Activated naive CD8-positive, alpha-beta T cell treated with anti-CD3 and anti-CD28 coated beads, Interleukin-2, amount 50 U/mL, for 24 hours (primary cell): Measurements from ENCODE around the gene SLC35A2.
A peak's percentile ranks its signal among the peaks of the same experiment; 100 is the strongest.

ENCODE experiments used
- ATAC-seq: fragments of 150-1000 bp; cut with Tn5 transposase; one replicate; pipeline ENCODE4 v1.10.0; 2021
- DNase-seq: peaks from one replicate; pipeline ENCODE4 v3.0.0; 2021
- H3K27ac Mint-ChIP-seq: one replicate; pipeline ENCODE4 v1.8.0; 2021; ENCODE audit warnings: mild to moderate bottlenecking, mixed read lengths
- H3K27me3 Mint-ChIP-seq: one replicate; pipeline ENCODE4 v1.8.0; 2021; ENCODE audit warnings: mixed read lengths
- H3K36me3 Mint-ChIP-seq: one replicate; pipeline ENCODE4 v1.8.0; 2021; ENCODE audit warnings: low read depth, mixed read lengths
- H3K4me1 Mint-ChIP-seq: one replicate; pipeline ENCODE4 v1.8.0; 2021; ENCODE audit warnings: mixed read lengths
- H3K4me3 Mint-ChIP-seq: one replicate; pipeline ENCODE4 v1.8.0; 2021; ENCODE audit warnings: mild to moderate bottlenecking, moderate library complexity, mixed read lengths
- H3K9me3 Mint-ChIP-seq: one replicate; pipeline ENCODE4 v1.8.0; 2021; ENCODE audit warnings: mixed read lengths

The SLC35A2 gene

DNA sequence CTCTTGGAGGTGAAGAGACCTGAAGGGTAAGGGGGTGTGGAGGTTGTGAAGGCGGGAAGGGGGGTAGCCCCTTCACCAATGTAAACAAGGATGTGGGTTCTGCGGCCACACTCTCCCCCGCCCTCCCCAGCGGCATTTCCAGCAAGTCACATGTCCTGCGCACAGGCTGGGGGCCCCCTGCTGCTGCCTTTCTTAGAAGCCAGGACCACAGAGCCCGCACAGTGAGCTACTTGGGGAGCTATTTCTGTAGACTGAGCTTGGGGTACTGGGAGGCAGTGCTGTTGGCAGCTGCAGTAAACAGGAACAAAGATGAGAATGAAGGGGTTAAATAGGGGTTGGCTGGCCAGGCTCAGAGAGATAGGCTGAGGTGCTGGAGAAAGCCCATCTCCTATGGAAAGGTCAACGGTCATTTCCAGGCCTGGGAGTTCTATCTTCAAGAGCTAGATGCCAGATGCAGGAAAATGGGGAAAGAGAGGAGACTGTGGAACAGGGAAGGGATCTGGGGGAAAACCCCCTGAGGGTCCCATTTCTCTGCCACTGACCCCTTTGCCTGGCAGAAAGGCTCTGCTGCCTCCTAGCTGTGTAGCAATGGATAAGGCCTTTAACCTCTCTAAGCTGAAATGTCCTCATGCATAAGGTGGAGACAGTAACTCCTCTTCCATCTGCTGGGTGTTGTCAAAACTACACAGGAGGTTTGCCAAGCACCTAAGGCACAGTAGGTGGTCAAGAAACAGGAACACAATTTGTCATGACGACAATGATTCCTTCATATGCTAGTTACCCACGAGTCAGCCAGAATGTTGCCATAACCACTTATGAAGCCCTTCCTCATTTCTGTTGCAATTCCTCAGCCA, 25.8 kb upstream of the SLC35A2 start:
- peaks cover 36% of the 10 kb centered on the region for H3K36me3 Mint-ChIP-seq
- peaks cover 89% of the 10 kb centered on the region for H3K4me1 Mint-ChIP-seq
- H3K27me3 Mint-ChIP-seq = no peaks in the 10 kb centered on the region
- no peaks in the 10 kb centered on the region for H3K9me3 Mint-ChIP-seq
- H3K4me3 Mint-ChIP-seq = peak overlapping the region; percentile 74
- peak overlapping the region; percentile 97 for H3K27ac Mint-ChIP-seq
- DNase-seq = peak; percentile 86
- peak; percentile 77 for ATAC-seq

DNA sequence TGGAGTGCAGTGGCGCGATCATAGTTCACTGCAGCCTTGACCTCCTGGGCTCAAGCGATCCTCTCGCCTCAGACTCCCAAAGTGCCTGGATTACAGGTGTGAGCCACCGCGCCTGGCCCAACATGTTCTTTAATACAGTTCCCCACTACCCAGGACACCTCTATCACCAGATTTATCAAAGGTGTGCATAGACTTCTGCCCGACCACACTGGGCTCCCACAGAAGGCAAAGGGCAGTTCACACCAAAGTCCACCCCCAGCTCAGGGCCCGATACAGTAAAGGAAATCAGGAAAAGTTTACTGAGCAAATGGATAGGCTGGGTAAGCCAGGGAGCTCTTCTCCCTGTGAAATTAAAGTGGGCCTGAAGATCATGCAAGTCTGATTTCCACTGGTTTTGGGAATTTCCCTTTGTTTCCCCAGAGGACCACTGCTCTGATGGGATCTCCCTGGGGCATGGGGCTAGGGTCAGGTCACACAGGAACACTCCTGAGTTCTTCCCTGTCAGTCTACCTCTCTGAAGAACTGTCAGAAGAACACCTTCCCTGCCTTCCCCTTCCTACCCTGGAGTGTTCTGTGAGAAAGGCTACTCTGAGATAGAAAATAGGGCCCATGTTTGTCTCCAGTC, 25.1 kb upstream of the SLC35A2 start:
- Mint-ChIP-seq H3K36me3 (peaks cover 33% of the 10 kb centered on the region), H3K27ac (peak overlapping the region; percentile 97), H3K9me3 (no peaks in the 10 kb centered on the region), H3K4me1 (peaks cover 81% of the 10 kb centered on the region), H3K27me3 (no peaks in the 10 kb centered on the region), H3K4me3 (peak overlapping the region; percentile 74)
- DNase-seq = no peak
- ATAC-seq = no peak

DNA sequence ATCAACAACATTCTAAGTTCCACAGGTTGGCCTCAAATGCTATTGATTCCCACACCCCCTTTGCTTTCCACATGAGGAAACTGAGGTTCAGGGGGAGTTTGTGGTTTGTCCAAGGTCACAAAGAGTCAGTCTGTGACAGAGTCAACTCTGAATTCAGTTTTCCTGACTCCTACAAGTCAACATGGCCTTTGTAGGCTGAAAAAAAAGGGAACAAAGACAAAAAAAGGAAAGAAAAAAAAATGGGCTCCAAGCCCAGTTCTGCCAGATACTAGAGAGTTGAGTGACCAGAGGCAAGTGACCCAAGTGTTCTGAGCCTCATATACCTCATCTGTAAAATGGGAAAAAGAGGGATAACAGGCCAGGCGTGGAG, 23.8 kb upstream of the SLC35A2 start:
- H3K9me3 Mint-ChIP-seq = no peaks in the 10 kb centered on the region
- H3K4me3 Mint-ChIP-seq = peak overlapping the region; percentile 48
- peaks cover 29% of the 10 kb centered on the region for H3K36me3 Mint-ChIP-seq
- H3K4me1 Mint-ChIP-seq = peaks cover 70% of the 10 kb centered on the region
- no peaks in the 10 kb centered on the region for H3K27me3 Mint-ChIP-seq
- no peak for ATAC-seq
- DNase-seq = no peak
- peak overlapping the region; percentile 97 for H3K27ac Mint-ChIP-seq

DNA sequence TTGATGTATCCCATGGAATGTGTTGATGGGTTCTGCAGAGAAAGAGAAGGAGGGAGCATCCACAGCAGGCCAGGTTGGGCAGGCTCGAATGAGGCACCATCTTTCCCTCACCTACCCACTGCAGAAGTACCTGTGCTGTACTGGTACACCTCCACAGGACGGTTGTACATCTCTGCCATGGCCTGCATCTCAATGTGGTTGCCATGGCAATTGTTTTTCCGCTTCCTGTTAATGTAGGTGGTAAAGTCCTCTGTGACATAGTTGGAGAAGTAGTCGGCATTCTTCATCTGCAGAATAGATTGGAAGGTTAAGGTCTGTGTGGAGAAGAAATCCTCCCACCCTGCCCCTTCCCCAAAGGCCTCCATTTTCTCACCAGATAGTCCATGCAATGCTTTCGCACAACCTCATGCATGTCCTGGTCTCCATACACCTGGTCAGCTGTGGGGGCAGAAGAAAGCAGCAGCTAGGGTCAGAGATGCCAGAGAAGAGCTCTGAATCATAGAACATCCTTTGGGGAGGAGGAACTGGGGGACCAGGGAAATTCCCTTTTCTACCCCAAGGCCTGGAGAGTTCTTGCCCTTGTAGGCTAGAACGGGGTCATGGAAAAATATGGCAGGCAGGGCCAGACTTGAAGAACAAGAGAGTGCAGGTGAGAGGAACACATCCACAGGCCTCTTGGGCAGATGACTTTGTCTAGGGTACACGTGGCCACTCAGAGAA, 23.3 kb upstream of the SLC35A2 start:
- no peak for DNase-seq
- Mint-ChIP-seq H3K27ac (peak overlapping the region; percentile 97), H3K36me3 (peaks cover 31% of the 10 kb centered on the region), H3K4me1 (peaks cover 65% of the 10 kb centered on the region), H3K4me3 (peak overlapping the region; percentile 48), H3K27me3 (no peaks in the 10 kb centered on the region), H3K9me3 (no peaks in the 10 kb centered on the region)
- peak; percentile 27 for ATAC-seq

DNA sequence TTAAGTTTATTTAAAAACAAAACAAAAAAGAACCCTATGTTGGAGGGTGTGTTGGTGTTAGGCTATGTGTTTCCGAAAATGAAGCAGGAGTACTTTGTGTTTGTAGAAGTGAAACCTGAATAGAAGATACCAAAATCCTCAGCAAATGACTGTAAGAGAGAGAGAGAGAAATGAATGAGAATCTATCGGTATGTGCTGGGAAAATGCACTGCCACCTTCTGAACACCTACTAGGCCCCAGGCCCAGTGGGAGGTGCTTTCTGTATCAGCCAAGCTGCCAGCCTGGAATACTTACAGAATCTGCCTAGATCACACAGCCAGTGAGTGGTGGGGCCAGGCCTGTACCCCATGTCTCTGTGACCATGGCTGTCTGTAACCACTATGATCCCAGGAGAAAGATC, 22.3 kb upstream of the SLC35A2 start:
- Mint-ChIP-seq H3K36me3 (peaks cover 32% of the 10 kb centered on the region), H3K4me1 (peaks cover 56% of the 10 kb centered on the region), H3K9me3 (no peaks in the 10 kb centered on the region), H3K4me3 (peak overlapping the region; percentile 35), H3K27me3 (no peaks in the 10 kb centered on the region), H3K27ac (peak overlapping the region; percentile 97)
- ATAC-seq (no peak), DNase-seq (no peak)

DNA sequence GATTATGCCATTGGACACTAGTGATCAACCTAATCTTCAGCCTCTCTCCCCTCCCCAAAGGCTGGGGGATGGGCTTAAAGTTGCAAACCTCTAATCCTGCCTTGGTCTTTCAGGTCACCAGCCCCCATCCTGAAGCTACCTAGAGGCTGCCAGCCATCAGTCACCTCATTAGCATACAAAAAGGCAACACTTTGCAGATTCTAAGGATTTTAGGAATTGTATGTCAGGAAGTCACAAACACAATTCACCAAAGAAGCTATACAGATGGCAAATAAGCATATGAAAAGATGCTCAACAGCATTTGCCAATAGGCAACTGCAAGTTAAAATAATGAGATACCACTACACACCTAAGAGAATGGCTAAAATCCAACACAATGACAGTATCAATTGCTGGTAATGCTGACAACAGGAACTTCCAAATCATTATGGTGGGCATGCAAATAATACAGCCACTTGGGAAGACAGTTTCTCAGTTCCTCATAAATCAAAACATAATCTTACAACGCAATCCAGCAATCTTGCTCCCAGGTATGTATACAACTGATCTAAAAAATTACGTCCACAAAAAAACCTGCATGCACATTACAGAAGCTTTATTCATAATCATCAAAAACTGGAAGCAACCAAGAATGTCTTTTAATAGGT, 16.4 kb upstream of the SLC35A2 start:
- H3K27ac Mint-ChIP-seq = no peak overlapping the region
- ATAC-seq = no peak
- H3K27me3 Mint-ChIP-seq = no peaks in the 10 kb centered on the region
- no peak for DNase-seq
- H3K4me3 Mint-ChIP-seq = no peak overlapping the region
- peaks cover 31% of the 10 kb centered on the region for H3K36me3 Mint-ChIP-seq
- H3K4me1 Mint-ChIP-seq = peaks cover 30% of the 10 kb centered on the region
- H3K9me3 Mint-ChIP-seq = no peaks in the 10 kb centered on the region

DNA sequence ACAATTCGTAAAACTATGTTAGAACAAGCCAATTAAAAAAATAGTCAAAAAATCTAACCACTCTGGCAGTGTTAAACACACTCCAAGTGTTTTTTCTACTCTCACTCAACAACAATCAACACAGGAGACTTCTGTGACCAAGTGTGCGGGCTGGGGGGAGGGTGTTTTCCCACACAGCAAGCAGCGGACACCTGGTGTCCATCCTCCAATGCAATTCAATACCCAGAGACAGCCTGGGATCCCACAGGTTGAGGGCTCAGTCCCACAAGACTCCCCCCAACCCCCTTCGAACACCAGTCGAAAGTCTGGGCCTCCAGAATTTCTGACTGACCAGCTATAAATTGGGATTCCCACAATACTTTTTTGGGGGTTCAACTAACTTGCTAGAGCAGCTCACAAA, 15.7 kb upstream of the SLC35A2 start:
- no peak overlapping the region for H3K4me3 Mint-ChIP-seq
- H3K36me3 Mint-ChIP-seq = peaks cover 30% of the 10 kb centered on the region
- no peak for DNase-seq
- no peak overlapping the region for H3K27ac Mint-ChIP-seq
- peaks cover 33% of the 10 kb centered on the region for H3K4me1 Mint-ChIP-seq
- no peak for ATAC-seq
- no peaks in the 10 kb centered on the region for H3K27me3 Mint-ChIP-seq
- H3K9me3 Mint-ChIP-seq = no peaks in the 10 kb centered on the region

DNA sequence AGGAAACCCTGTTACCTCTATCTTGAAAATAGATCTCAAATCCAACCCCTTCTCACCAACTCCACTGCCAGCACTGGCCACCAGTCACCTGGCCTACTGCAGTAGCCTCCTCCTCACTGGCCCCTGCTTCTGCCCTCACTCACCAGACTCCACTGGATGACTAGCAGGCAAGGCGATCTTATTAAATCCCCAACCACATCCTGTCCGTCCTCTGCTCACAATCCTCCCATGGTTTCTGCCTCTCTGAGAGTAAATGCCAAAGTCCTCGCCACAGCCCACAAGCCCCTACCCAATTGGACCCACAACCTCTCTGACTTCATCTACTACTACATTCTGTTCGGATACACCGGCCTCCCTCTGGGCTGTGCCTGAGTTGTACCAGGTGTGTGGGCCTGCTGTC, 12.8 kb upstream of the SLC35A2 start:
- Mint-ChIP-seq H3K27me3 (no peaks in the 10 kb centered on the region), H3K4me1 (peaks cover 58% of the 10 kb centered on the region), H3K27ac (peak overlapping the region; percentile 18), H3K9me3 (no peaks in the 10 kb centered on the region), H3K36me3 (peaks cover 36% of the 10 kb centered on the region), H3K4me3 (no peak overlapping the region)
- ATAC-seq (no peak), DNase-seq (no peak)

DNA sequence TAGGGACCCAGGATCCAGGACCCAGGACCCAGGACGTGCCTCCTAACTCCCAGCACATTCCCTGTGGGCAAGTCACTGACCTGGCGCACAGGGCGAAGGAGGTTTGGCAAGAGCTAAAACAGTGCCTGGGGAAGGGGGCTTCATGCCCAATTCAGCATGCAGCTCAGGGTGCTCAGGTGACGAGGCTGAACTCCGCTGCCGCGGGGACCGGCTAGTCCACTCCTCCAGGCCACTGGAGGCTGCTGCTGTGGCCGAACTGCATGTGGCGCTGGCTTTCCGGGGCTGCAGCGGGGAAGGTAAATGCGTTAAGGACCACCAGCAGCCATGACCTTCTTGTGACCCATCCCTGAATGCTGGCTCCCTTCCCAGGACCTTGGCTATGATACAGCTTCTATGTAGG, 12.3 kb upstream of the SLC35A2 start:
- no peaks in the 10 kb centered on the region for H3K9me3 Mint-ChIP-seq
- H3K4me1 Mint-ChIP-seq = peaks cover 59% of the 10 kb centered on the region
- H3K36me3 Mint-ChIP-seq = peaks cover 35% of the 10 kb centered on the region
- peak overlapping the region; percentile 18 for H3K27ac Mint-ChIP-seq
- no peak for DNase-seq
- no peak for ATAC-seq
- no peak overlapping the region for H3K4me3 Mint-ChIP-seq
- no peaks in the 10 kb centered on the region for H3K27me3 Mint-ChIP-seq

DNA sequence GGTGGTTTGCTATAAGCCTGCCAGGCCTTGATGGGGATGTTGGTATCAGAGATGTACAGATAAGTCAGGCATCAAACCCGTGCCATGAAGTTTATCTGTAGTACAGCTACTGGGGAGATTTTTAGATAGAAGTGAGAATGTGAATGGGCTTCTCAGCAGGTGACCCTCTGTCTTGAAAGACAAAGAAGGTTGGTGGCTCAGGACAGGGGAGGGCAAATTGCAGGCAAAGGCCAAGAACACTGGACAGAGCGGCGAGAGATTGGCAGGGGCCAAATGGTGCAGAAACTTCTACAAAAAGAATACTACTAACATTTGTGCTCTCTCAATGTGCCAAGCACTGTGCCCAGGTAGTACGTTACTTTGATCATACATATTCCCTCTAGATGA, 9.3 kb upstream of the SLC35A2 start:
- Mint-ChIP-seq H3K4me1 (peaks cover 57% of the 10 kb centered on the region), H3K4me3 (peak overlapping the region; percentile 96), H3K9me3 (no peaks in the 10 kb centered on the region), H3K27ac (peak overlapping the region; percentile 94), H3K36me3 (peaks cover 46% of the 10 kb centered on the region), H3K27me3 (no peaks in the 10 kb centered on the region)
- DNase-seq (no peak), ATAC-seq (no peak)

DNA sequence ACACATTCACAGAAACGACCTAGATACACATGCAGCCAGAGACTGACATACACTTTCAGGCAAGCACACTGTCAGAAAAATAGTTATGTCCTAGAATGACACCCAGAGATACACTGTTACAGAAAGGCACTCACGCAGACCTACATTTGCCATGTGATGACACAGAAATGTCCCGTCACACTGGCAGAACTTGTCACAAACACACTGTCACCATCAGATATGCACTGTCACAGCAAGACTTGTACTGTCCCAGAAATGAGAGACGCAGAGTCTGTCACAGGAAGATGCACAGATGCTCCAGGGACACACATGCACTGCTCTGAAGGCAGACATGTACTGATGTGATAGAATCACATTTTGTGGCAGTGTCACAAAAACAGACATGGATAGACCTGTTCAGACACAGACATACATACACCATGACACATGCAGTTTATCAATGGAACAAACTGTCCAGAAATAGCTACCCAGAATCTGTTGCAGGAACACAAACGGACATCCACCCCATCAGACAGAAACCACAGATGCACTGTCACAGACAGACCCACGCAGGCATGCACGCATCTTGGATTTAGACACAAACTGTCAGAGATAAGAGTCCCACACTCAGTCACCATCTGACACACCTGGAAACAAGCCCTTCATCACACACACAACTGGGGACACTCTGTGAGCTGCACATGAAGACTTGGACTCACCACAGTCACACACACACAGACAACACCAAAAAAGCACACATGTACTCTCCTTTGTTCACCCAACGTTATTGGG, 8.7 kb upstream of the SLC35A2 start:
- Mint-ChIP-seq H3K4me3 (peak overlapping the region; percentile 96), H3K36me3 (peaks cover 46% of the 10 kb centered on the region), H3K27ac (peak overlapping the region; percentile 94), H3K4me1 (peaks cover 57% of the 10 kb centered on the region), H3K9me3 (no peaks in the 10 kb centered on the region), H3K27me3 (no peaks in the 10 kb centered on the region)
- DNase-seq = no peak
- ATAC-seq = peak; percentile 11

DNA sequence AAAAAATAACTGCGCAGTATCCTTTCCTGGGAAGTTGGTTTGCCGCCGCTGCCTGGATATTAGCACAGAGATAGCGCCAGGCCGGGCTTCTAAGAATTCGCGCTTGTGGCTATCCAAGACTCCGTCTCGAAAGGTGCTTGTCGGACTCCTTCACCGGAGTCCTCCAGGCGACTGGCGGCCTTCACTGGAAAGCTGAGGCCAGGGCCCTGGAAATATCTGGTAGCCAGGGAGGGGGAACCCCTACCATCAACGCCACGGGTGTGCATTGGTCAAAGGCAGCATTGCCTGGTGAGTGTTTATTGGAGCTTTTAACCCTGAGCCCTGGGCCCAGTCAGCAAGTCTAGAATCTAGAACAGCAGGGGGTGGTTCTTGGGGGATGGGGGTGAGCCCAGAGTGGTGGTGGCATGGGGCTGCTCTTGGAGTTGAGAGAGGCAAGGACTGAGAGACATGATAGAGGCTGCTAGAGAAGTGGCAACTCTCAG, 8.0 kb upstream of the SLC35A2 start:
- Mint-ChIP-seq H3K4me3 (peak overlapping the region; percentile 96), H3K36me3 (peaks cover 51% of the 10 kb centered on the region), H3K27me3 (no peaks in the 10 kb centered on the region), H3K9me3 (no peaks in the 10 kb centered on the region), H3K27ac (peak overlapping the region; percentile 94), H3K4me1 (peaks cover 62% of the 10 kb centered on the region)
- ATAC-seq (peak; percentile 38), DNase-seq (peak; percentile 46)

DNA sequence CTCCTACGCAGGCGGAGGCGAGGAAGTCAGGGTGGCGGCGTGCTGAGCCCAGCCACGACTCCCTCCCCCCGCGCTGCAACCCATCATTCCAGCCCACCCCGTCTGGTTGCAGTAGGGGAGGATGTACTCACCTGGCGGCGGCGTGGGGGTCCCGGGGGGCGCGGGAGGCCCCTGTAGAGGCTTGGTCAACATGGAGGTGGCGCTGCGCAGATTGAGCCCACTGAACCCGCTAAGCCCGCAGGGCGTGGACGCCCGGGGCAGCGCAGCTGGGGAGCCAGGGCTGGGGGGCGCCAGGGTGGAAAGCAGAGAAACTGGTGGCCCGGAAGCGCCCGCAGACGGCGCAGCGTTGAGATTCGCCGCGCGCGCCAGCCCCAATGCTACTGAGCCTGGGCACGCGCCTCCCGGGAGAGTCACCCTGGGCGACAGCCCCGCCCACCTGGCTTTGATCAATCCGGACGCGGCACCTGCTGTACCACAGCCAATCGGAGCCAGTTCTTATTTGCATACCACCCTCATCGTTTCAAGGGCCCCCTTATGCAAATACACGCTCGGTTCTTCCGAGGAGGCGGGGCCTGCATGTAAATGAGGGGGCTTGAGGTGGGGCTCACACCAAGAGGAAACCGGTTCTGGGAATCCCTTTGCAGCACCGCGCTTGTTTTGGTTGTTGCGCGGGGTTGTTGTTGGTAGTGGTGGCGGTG, 7.3 kb upstream of the SLC35A2 start, which contains the start of gene PIM2:
PIM2 (minus strand) TSS at position 382 of the 698 bp plus-strand sequence; CDS start at position 192, 190 bp downstream.
- DNase-seq (peak; percentile 88), ATAC-seq (peak; percentile 74)
- H3K27ac Mint-ChIP-seq = peak within 1 kb of the TSS; percentile 94
- peaks cover 52% of the 10 kb centered on the region for H3K36me3 Mint-ChIP-seq
- peaks cover 63% of the 10 kb centered on the region for H3K4me1 Mint-ChIP-seq
- peak within 1 kb of the TSS; percentile 96 for H3K4me3 Mint-ChIP-seq
- no peaks in the 10 kb centered on the region for H3K9me3 Mint-ChIP-seq
- H3K27me3 Mint-ChIP-seq = no peaks in the 10 kb centered on the region
